ENCODE data around the gene RHBDF1.

The RHBDF1 gene

GRCh38 chr16:92431-93339, 20.3 kb upstream of the RHBDF1 start:
- DNase-seq (ENCODE audit: low read depth) = no peak

DNA sequence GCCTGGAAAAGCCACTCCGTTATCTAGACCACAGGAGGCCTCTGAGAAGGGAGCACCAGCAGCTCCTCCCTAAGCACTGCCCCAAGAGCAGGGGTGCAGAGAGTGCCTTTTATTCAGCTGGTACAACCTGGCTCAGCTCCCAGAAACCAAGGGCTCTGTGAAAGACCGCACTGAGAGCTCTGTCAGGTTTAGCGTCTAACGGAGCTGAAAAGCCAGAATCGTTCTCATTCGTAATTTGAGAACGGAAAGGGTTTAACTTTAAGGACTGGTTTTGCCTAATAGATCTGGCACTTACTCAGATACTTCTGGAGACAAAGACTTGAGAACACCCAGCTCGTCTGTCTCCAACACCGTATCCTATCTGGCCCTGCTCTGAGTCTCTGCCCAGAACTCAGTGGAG, 19.1 kb upstream of the RHBDF1 start:
- no peak for DNase-seq (ENCODE audit: low read depth)

DNA sequence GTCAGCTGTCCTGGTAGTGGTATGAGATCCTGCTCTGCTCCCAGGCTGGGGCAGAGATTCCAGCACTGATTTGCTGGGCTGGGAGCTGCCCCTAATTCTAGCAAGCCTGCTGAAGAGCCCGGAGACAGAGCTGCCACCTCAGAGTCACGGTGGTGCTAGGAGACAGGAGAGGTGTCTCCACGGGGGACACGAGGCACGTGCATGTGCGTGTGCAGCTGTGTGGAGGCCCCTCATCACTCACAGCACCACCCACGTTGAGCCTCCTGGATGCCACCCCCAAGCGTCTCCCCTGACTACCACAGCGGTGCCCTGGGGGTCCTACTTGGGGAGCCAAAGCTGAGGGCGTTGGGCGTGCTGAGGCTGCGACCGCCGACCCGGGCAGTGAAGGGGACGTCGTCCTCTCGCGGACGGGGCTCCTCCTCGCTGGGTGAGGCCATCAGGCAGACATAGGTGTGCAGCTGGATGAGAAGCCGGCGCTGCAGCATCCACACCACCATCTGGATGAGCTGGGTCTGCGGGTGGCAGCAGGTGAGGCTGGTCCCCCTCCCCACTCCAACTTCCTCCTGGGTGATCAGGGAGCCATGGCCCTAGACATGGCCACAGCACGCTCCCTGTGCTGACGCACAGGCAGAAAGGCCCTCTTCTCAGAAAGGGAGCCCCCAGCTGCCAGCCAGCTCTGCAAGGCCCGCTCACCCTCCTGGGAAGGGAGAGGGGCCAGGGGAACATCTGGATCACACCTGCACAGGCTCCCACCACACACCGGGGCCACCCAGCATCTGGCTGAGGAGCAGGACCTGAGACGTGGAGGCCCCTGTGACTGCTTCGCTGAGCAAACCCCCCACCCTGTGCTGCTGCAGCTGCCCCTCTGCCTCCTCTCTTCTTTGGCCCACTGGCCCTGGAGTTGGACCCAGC, 17.2 kb upstream of the RHBDF1 start:
- DNase-seq (ENCODE audit: low read depth) = no peak

- DNase-seq (ENCODE audit: low read depth) = no peak
Measured at GRCh38 chr16:88613-89012, 16.2 kb upstream of the RHBDF1 start.

DNA sequence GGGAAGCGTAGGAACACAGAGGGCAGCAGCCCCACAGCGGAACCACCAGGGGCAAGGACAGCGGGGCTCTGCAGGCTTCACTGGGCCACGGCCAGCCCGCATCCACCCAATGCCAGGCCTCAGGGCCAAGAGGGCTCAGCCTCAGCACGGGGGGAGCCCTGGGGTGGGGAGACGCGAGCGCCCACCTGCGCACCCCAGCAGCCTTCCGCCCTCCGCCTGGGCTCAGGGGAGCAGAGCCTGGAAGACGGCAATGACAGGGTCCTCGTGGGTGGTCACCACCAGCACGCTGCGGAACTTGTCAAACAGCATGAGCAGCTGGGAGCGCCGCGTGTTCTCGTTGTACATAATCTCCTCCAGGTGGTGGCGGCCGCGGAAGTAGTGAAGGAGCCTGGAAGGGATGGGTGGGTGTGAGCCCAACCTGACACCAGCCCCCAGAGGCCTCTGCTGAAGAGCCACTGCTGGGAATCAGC, 14.1 kb upstream of the RHBDF1 start:
- no peak for DNase-seq (ENCODE audit: low read depth)

DNA sequence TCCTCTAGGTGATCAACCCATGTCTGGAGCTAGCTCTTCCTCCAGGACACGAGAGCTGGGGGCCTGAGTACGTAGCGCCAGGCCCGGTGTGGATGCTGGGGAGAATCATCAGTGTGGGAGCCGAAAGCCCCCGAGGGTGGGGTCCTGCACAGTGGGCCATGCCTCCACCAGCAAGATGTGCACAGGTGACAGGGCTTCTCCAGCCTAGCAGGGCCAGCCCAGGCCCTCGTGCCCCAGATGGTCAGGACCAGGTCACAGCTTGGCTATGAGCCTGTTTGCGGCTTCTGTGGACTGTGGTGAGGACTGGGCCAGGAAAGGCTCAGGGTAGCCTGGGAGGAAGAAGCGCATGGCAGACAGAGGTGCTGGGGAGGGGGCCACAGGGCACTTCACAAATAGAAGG, 13.4 kb upstream of the RHBDF1 start:
- no peak for DNase-seq (ENCODE audit: low read depth)

GRCh38 chr16:85407-85782, 13.0 kb upstream of the RHBDF1 start:
- no peak for DNase-seq (ENCODE audit: low read depth)

- DNase-seq (ENCODE audit: low read depth) = peak; percentile 43
Measured at GRCh38 chr16:84718-85406, 12.4 kb upstream of the RHBDF1 start.

- no peak for DNase-seq (ENCODE audit: low read depth)
Measured at GRCh38 chr16:83781-84615, 11.6 kb upstream of the RHBDF1 start.

DNA sequence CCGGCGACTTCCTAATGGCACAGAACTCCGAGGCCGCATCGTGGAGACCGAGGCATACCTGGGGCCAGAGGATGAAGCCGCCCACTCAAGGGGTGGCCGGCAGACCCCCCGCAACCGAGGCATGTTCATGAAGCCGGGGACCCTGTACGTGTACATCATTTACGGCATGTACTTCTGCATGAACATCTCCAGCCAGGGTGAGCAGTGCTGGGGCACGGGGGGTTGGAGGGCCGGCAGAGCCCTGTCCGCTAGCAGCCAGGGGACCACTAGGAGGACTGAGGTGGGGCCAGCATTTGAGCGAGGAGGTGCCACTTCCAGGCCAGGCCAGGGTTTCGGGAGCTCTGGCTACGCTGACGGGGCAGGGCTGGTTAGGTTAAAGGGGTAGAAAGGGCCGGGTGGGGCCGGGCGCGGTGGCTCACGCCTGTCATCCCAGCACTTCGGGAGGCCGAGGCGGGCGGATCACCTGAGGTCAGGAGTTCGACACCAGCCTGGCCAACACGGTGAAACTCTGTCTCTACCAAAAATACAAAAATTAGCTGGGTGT, 10.7 kb upstream of the RHBDF1 start:
- no peak for DNase-seq (ENCODE audit: low read depth)

GRCh38 chr16:79151-80054, 7.0 kb upstream of the RHBDF1 start:
- DNase-seq (ENCODE audit: low read depth) = no peak

- no peak for DNase-seq (ENCODE audit: low read depth)
Measured at GRCh38 chr16:78444-79150, 6.2 kb upstream of the RHBDF1 start.

- DNase-seq (ENCODE audit: low read depth) = peak; percentile 65
Measured at GRCh38 chr16:77807-78443, 5.5 kb upstream of the RHBDF1 start, which contains the start of gene MPG. Gene MPG (plus strand): TSS chr16:78225. CDS start chr16:78310, 85 bp downstream.

DNA sequence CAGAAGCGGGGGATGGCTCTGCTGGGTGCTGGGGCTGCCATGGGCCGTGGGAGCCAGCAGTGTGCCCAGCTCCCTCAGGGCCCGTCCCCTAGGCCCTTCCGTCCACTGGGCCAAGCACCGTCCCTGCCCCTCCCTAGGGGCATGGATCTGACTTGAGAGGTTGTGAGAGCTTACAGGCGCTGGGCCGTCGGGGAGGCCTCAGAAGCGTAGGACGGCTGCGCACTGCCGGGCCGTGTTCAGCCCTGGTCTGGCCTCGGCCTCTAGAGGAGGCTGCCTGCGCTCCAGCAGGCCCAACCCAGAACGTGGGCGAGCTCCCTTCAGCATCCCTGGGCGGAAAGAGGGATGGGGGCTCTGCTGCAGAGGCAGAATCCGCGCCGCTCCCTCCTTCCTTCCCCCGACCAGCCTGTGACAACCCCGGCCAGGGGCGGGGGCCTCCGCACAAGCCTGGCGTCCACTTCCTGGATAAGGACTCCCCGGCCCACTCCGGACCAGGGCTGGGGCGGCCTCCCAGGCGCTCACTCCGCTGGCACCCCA, 4.9 kb upstream of the RHBDF1 start:
- DNase-seq (ENCODE audit: low read depth) = no peak

DNA sequence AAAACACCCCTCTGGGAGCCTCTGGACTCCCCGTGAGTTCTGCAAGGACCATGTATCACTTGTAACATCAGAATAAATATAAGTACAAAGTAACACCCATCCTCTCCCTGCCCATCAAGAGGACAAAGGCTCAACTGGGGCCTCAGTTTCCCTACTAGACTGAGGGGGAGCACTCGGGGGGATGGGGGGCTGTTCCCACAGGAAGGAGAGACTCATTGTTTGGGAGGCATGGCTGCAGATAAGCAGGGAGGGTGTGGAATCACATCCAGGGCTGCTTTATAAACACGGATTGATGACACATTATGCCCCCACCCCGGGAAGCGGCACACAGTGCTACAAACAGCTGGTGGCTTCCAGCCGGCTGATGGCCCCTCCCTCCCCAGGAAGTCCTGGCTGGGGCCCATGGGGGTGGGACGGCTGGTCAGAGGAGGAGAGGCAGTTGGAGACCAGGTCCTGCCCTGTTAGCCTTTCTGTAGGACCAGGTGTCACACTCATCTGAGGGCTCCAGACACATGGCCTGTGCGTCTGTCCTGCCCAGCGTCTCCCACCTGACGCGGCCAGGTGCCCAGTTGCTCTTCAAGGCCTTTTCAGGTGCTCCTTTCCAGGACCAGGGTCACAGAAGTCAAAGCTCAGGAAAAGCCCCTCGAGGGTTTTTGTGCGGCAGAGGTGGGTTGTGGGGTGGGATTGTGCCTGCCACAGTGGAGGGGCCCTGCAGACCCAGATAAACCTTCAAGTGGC, 4.3 kb upstream of the RHBDF1 start:
- DNase-seq (ENCODE audit: low read depth) = no peak

GRCh38 chr16:75580-76501, 3.4 kb upstream of the RHBDF1 start:
- DNase-seq (ENCODE audit: low read depth) = no peak

Measured in stimulated activated CD8-positive, alpha-beta memory T cell treated with anti-CD3 and anti-CD28 coated beads, Interleukin-7, amount 100 ng/mL, for 24 hours (primary cell).